ENCODE measurements around the gene MPRIP.

GRCh38 chr17:17081304-17081940 lies 39.2 kb downstream of the MPRIP start:
- TF ChIP-seq ZFX (IDR thresholded peaks at IDR 0.05) (no peak), CTCF (conservative IDR thresholded peaks at IDR 0.05) (no peak)
